Stromal cell of bone marrow (primary cell): ENCODE results near the gene MYL9.

Experiments used
- DNase-seq: peaks from one replicate; pipeline ENCODE4 v3.0.0-alpha.2; 2012; ENCODE audit warnings: low read depth

The MYL9 gene

DNA sequence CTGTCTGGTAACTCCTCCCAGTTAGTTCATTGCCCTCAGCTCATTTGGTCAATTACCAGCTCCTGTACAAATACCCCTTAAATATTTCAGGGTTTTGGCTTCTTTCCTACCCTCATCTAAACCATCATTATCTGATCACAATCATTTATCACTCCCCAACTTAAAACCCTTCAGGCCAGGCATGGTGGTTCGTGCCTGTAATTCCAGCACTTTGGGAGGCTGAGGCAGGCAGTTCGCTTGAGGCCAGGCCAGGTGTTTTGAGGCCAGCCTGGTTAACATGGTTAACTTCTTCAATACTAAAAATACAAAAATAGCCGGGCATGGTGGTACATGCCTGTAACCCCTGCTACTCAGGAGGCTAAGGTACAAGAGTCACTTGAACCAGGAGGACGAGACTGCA is 41.5 kb downstream of the MYL9 start:
- DNase-seq = no peak

DNA sequence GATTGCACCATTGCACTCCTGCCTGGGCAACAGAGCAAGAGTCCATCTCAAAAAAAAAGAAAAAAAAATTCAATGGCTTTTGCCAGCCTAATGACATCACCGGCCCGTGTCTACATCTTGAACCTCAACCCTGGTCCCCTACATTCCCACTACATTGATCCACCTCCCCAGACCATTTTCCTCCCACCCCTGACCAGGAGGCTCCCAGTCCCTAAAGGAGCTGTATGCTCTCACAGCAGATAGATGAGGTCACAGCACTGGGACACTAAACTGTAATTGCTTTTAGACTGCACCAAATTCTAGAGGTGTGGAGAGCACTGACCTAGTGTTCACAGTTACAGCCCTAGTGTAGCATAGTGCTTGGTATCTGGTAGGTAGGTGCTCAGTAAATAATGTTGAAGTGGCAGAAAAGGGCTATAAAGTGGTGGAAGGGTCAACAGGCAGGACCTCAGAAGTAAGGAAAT is 42.7 kb downstream of the MYL9 start:
- DNase-seq = no peak

- peak; percentile 71 for DNase-seq
Measured at GRCh38 chr20:36585410-36586125, 44.2 kb downstream of the MYL9 start.

- DNase-seq = no peak
Measured at GRCh38 chr20:36587388-36588070, 46.2 kb downstream of the MYL9 start.

- DNase-seq = no peak
Measured at GRCh38 chr20:36591281-36591680, 50.0 kb downstream of the MYL9 start.

DNA sequence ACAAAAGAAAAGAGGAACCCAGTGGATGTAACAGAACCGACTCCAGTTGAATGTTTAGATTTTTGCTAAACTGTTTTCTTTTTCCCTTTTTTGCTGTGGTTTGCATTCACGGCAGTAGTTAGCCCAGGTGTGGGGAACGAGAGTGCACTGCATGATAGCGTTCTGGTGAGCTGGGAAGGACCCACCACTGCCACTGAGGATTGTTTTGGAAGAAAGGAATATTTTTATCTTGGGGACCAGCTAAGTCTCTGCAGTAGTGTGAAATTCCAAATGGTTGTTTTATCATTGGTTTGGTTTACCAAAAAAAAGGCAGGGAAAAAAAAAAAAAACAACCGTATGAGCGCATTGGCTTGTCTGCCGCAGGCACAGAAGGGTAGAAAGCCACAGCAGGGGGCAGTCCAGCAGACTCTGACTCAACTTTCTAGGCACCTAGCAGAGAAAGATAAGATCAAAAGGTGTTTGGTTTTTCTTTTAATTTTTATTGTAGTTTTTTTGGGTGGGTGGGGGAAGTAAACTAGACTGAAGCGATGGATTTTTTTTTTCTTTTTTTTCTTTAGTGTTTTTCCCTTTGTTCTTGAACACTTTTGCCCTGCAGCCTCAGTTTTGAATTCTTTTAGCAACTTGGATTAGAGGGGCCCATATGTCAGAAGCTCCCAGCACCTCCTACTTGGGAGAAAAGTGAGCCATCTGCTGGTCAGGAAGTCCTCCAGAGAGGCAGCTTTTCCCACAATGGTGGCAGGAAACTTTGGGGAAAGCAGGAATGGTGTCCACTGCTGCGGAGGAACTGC is 50.7 kb downstream of the MYL9 start:
- peak; percentile 39 for DNase-seq

- no peak for DNase-seq
Measured at GRCh38 chr20:36593347-36593929, 52.1 kb downstream of the MYL9 start.

DNA sequence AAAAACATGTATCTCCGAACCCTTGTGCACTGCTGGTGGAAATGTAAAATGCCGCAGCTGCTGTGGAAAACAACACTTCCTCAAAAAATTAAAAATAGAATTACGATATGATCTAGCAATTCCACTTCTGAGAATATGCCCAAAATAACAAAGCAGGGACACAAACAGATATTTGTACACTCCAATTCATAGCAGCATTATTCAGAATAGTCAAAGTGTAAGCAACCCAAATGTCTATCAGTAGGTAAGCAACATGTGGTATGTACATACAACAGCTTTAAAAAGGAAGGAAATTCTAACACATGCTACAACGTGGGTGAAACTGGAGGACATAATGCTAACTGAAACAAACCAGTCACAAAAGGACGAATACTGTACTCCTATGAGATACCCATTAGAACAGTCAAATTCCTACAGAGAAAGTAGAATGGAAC is 58.6 kb downstream of the MYL9 start:
- no peak for DNase-seq
